ENCODE data around the gene CUL4A.
"Not testable (repeated sequence)": the region's sequence is repeated elsewhere in the genome, so short reads cannot be mapped to it uniquely, and the experiment has no call there.

Gene CUL4A

DNA sequence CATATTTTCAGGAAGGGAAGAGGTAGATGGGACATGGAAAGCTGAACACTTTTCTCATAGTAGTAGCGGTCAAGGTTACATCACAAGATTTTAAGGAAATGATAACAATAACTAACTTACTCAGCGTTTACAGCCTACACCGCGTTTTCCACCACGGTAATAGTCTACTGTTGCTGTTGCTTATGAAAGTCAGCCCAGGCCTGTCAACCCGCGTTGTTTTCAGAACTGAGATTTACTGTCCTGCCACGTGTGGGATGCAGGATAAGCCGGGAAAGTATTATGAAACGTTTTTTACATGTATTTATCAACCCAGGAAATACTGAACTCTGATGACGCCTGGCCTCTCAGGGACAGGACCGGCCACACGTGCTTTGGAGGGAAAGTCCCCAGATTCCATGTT lies 51.6 kb downstream of the CUL4A start:
- TF ChIP-seq FOXK2 (IDR thresholded peaks at IDR 0.05) (no peak), FOXM1 (IDR thresholded peaks at IDR 0.05; ENCODE audit: borderline replicate concordance) (no peak), ELF4 (IDR thresholded peaks at IDR 0.05) (no peak), SP1 (IDR thresholded peaks at IDR 0.05) (no peak), LEF1 (IDR thresholded peaks at IDR 0.05; ENCODE audit: borderline replicate concordance) (no peak), HDGF (IDR thresholded peaks at IDR 0.05; ENCODE audit: borderline replicate concordance) (no peak), BHLHE40 (IDR thresholded peaks at IDR 0.05; ENCODE audit: borderline replicate concordance) (no peak)
- no peak for DNase-seq (ENCODE audit: extremely low spot score)
- POLR2A ChIA-PET = no interaction called here
- CTCF ChIA-PET = no interaction called here

DNA sequence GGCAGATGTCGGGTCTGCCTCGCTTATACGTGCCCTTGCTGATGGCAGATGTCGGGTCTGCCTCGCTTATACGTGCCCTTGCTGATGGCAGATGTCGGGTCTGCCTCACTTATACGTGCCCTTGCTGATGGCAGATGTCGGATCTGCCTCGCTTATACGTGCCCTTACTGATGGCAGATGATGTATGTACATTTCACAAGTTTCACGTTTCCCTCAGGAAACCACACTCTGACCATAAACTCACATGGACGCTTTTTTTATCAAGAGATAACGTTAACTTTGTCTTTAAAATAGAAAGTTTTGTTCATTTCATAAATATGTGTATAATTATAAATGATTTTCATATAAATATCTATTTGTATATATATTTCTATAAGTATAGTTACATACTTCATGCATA lies 53.6 kb downstream of the CUL4A start:
- POLR2A ChIA-PET; DNase-seq (ENCODE audit: extremely low spot score); CTCF ChIA-PET: not testable (repeated sequence)

DNA sequence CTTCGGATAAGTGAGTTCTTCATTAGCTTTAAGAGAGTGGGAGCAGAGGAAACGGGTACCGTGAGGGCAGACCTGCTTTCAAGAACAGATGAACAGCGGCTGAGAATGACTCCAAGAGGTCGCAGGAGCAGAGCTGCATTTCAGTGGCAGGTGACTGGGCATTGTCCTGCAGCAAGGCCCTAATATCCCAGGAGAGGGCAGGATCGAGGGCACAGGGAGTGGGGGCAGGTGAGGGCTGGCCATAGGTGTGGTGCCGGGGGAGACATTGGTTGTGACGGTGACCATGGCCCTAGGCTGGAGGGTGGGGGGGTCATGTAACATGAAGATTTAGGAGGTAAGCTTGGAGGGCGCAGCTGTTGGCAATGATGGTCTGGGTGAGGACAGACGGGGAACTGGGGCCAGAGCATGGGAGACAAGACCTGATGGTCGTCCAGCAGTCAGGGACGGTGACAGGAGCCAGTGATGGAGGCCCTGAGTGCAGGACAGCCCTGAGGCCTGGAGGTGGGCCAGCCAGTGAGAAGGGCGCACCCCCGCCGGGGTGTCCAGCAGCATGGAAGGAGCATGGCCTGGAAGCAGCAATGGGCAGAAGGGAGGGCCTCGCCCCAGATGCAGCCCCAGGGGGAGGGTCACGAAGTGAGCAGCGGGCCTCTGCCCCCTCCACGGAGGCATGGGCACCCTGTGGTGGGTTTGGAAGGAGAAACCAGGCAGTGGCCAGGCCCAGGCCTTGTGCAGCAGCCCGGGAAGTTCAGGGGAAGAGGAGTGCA lies 58.4 kb downstream of the CUL4A start:
- no peak for TF ChIP-seq CTBP1 (IDR thresholded peaks at IDR 0.05; ENCODE audit: borderline replicate concordance)
- no peak for TF ChIP-seq TARDBP (IDR thresholded peaks at IDR 0.05)
- TF ChIP-seq L3MBTL2 (conservative IDR thresholded peaks at IDR 0.05) = no peak
- no peak for TF ChIP-seq ELF4 (IDR thresholded peaks at IDR 0.05)
- no peak for TF ChIP-seq FOXA1 (IDR thresholded peaks at IDR 0.05)
- TF ChIP-seq BHLHE40 (IDR thresholded peaks at IDR 0.05; ENCODE audit: borderline replicate concordance) = no peak
- TF ChIP-seq NFRKB (IDR thresholded peaks at IDR 0.05) = no peak
- POLR2A ChIA-PET = no interaction called here
- CTCF ChIA-PET = no interaction called here
- DNase-seq (ENCODE audit: extremely low spot score) = no peak

GRCh38 chr13:113272031-113272430 lies 62.6 kb downstream of the CUL4A start:
- ChIA-PET CTCF (no interaction called here), POLR2A (no interaction called here)
- TF ChIP-seq HDGF (IDR thresholded peaks at IDR 0.05; ENCODE audit: borderline replicate concordance) (no peak), ELF4 (IDR thresholded peaks at IDR 0.05) (no peak), L3MBTL2 (conservative IDR thresholded peaks at IDR 0.05) (no peak), TARDBP (IDR thresholded peaks at IDR 0.05) (no peak), SUZ12 (IDR thresholded peaks at IDR 0.05) (no peak), FOXA1 (IDR thresholded peaks at IDR 0.05) (no peak), BHLHE40 (IDR thresholded peaks at IDR 0.05; ENCODE audit: borderline replicate concordance) (no peak), NFRKB (IDR thresholded peaks at IDR 0.05) (no peak), FOXK2 (IDR thresholded peaks at IDR 0.05) (no peak), LEF1 (IDR thresholded peaks at IDR 0.05; ENCODE audit: borderline replicate concordance) (no peak), SP1 (IDR thresholded peaks at IDR 0.05) (no peak), CTBP1 (IDR thresholded peaks at IDR 0.05; ENCODE audit: borderline replicate concordance) (no peak), ZNF384 (IDR thresholded peaks at IDR 0.05) (no peak), FOXM1 (IDR thresholded peaks at IDR 0.05; ENCODE audit: borderline replicate concordance) (no peak), ARNT (IDR thresholded peaks at IDR 0.05) (no peak)
- TF ChIP-seq, protein P1, sequence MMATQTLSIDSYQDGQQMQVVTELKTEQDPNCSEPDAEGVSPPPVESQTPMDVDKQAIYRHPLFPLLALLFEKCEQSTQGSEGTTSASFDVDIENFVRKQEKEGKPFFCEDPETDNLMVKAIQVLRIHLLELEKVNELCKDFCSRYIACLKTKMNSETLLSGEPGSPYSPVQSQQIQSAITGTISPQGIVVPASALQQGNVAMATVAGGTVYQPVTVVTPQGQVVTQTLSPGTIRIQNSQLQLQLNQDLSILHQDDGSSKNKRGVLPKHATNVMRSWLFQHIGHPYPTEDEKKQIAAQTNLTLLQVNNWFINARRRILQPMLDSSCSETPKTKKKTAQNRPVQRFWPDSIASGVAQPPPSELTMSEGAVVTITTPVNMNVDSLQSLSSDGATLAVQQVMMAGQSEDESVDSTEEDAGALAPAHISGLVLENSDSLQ (IDR thresholded peaks at IDR 0.05) = no peak
- DNase-seq (ENCODE audit: extremely low spot score) = no peak

DNA sequence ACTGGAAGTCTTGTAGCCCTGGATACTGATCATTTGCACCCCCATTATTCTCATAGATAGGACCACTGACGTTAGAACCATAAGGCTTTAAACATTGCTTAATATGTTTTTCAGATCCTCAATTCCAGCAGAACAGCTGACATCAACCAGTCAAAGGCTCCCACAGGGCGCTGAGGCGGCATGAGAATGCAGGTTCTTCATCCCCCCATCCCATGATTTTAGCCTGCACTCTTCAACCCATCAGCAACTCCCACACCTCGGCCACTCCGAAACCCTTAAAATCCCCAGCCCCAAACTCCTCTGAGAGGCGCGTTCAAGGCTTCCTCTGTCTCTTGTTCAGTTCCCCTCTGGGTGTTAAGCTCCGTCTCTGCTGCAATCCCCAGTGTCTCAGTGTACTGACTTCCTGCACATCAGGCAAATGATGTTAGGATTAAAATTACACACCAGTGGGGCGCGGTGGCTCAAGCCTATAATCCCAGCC lies 63.3 kb downstream of the CUL4A start:
- ChIA-PET CTCF (no interaction called here), POLR2A (no interaction called here)
- DNase-seq (ENCODE audit: extremely low spot score) = no peak
- TF ChIP-seq ARNT (IDR thresholded peaks at IDR 0.05) (no peak), L3MBTL2 (conservative IDR thresholded peaks at IDR 0.05) (no peak), SP1 (IDR thresholded peaks at IDR 0.05) (no peak), ZNF384 (IDR thresholded peaks at IDR 0.05) (no peak)

DNA sequence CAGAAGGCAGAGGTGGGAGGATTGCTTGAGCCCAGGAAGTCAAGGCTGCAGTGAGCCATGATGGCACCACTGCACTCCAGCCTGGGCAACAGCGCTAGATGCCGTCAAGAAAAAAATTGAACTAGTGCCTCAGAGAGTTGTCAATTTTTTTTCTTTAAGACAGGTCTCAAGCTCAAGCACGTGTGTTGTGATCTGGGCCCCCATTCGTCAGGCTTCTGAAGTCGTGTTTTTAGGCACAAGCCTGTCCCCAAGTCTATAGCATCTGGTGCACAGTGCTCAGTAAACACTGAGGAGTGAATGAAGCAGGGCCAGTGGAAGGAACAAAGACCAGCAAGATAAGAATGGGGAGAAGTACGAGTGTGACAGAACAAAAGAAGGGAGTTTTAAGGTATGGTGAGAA lies 63.9 kb downstream of the CUL4A start:
- DNase-seq (ENCODE audit: extremely low spot score) = no peak
- ChIA-PET CTCF (no interaction called here), POLR2A (no interaction called here)
- no peak for TF ChIP-seq SP1 (IDR thresholded peaks at IDR 0.05)
- no peak for TF ChIP-seq ARNT (IDR thresholded peaks at IDR 0.05)
- no peak for TF ChIP-seq SUZ12 (IDR thresholded peaks at IDR 0.05)
- no peak for TF ChIP-seq NFRKB (IDR thresholded peaks at IDR 0.05)
- TF ChIP-seq ELF4 (IDR thresholded peaks at IDR 0.05) = no peak
- TF ChIP-seq CTBP1 (IDR thresholded peaks at IDR 0.05; ENCODE audit: borderline replicate concordance) = no peak
- no peak for TF ChIP-seq HDGF (IDR thresholded peaks at IDR 0.05; ENCODE audit: borderline replicate concordance)
- TF ChIP-seq FOXM1 (IDR thresholded peaks at IDR 0.05; ENCODE audit: borderline replicate concordance) = no peak
- no peak for TF ChIP-seq FOXA1 (IDR thresholded peaks at IDR 0.05)
- TF ChIP-seq L3MBTL2 (conservative IDR thresholded peaks at IDR 0.05) = no peak
- TF ChIP-seq BHLHE40 (IDR thresholded peaks at IDR 0.05; ENCODE audit: borderline replicate concordance) = no peak
- no peak for TF ChIP-seq FOXK2 (IDR thresholded peaks at IDR 0.05)
- TF ChIP-seq, protein P1 (IDR thresholded peaks at IDR 0.05) = no peak
- TF ChIP-seq LEF1 (IDR thresholded peaks at IDR 0.05; ENCODE audit: borderline replicate concordance) = no peak
- no peak for TF ChIP-seq ZNF384 (IDR thresholded peaks at IDR 0.05)
- TF ChIP-seq TARDBP (IDR thresholded peaks at IDR 0.05) = no peak

- POLR2A ChIA-PET = no interaction called here
- DNase-seq (ENCODE audit: extremely low spot score) = no peak
- CTCF ChIA-PET = interaction anchor here (1.3 kb wide), 1 partner anchor 178 kb away, joined by 3 read pairs; no protein-coding TSS in a partner anchor
These were observed 64.6 kb downstream of the CUL4A start for GRCh38 chr13:113273851-113274590.

More at GRCh38 chr13:113273851-113274590, 64.6 kb downstream of the CUL4A start:
- no peak for TF ChIP-seq ELF4 (IDR thresholded peaks at IDR 0.05)
- TF ChIP-seq L3MBTL2 (conservative IDR thresholded peaks at IDR 0.05) = no peak
- no peak for TF ChIP-seq SUZ12 (IDR thresholded peaks at IDR 0.05)
- TF ChIP-seq CTBP1 (IDR thresholded peaks at IDR 0.05; ENCODE audit: borderline replicate concordance) = no peak
- no peak for TF ChIP-seq FOXA1 (IDR thresholded peaks at IDR 0.05)
- TF ChIP-seq ARNT (IDR thresholded peaks at IDR 0.05) = no peak
- no peak for TF ChIP-seq HDGF (IDR thresholded peaks at IDR 0.05; ENCODE audit: borderline replicate concordance)
- TF ChIP-seq SP1 (IDR thresholded peaks at IDR 0.05) = no peak
- TF ChIP-seq FOXK2 (IDR thresholded peaks at IDR 0.05) = no peak
- TF ChIP-seq ZNF384 (IDR thresholded peaks at IDR 0.05) = no peak
- no peak for TF ChIP-seq LEF1 (IDR thresholded peaks at IDR 0.05; ENCODE audit: borderline replicate concordance)
